ENCODE data around the gene LBX1.

LBX1 gene

DNA sequence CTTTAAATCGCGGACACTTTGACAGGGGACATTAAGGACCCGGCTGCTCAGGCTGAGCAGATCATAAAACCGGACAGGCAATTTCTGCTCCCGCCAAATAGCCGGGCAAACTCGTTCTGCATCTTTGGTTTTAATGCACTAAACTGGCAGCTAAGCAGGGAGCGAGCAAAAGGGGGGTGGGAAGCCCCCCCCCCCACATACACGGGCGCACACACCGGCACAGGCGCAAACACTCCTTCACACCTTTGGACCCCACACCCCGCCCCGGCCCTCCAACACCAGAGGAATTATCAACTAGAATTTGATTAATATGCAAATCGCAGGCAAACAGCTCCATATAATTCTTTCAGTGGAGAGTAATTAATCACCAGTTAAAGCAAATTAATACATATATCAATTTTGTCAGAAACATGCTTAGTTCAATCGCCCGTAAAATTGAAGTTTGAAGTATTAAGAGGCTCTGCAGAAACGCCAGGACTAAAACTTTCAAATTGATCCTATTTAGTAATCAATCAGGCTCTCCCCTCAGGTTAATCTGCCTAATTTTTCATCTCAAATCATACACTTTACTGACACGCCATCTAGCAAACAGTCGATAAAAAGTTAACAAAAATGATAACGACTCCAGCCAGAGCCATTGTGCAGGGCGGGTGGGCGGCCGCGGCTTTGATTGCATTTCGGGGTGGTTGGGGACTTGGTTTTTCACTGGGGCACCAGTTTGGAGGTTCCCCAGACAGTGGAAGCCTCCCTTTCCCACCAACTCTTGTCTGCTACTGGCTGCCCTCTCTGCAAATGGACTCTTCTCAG is 9.9 kb downstream of the LBX1 start:
- TF ChIP-seq CTCF (conservative IDR thresholded peaks at IDR 0.05; ENCODE audit: low read length) = no peak
- no peak for DNase-seq (ENCODE audit: low read depth)
- H3K4me3 ChIP-seq (ENCODE audit: low read length) = no peak overlapping the region

- no peak overlapping the region for H3K4me3 ChIP-seq (ENCODE audit: low read length)
- TF ChIP-seq CTCF (conservative IDR thresholded peaks at IDR 0.05; ENCODE audit: low read length) = no peak
- DNase-seq (ENCODE audit: low read depth) = no peak
Observed at GRCh38 chr10:101218351-101219138, 10.7 kb downstream of the LBX1 start.

GRCh38 chr10:101217450-101218281 is 11.6 kb downstream of the LBX1 start:
- peak; percentile 22 for DNase-seq (ENCODE audit: low read depth)
- no peak overlapping the region for H3K4me3 ChIP-seq (ENCODE audit: low read length)
- TF ChIP-seq CTCF (conservative IDR thresholded peaks at IDR 0.05; ENCODE audit: low read length) = peak; percentile 28

GRCh38 chr10:101217044-101217425 is 12.2 kb downstream of the LBX1 start:
- TF ChIP-seq CTCF (conservative IDR thresholded peaks at IDR 0.05; ENCODE audit: low read length) = no peak
- no peak overlapping the region for H3K4me3 ChIP-seq (ENCODE audit: low read length)
- no peak for DNase-seq (ENCODE audit: low read depth)

DNA sequence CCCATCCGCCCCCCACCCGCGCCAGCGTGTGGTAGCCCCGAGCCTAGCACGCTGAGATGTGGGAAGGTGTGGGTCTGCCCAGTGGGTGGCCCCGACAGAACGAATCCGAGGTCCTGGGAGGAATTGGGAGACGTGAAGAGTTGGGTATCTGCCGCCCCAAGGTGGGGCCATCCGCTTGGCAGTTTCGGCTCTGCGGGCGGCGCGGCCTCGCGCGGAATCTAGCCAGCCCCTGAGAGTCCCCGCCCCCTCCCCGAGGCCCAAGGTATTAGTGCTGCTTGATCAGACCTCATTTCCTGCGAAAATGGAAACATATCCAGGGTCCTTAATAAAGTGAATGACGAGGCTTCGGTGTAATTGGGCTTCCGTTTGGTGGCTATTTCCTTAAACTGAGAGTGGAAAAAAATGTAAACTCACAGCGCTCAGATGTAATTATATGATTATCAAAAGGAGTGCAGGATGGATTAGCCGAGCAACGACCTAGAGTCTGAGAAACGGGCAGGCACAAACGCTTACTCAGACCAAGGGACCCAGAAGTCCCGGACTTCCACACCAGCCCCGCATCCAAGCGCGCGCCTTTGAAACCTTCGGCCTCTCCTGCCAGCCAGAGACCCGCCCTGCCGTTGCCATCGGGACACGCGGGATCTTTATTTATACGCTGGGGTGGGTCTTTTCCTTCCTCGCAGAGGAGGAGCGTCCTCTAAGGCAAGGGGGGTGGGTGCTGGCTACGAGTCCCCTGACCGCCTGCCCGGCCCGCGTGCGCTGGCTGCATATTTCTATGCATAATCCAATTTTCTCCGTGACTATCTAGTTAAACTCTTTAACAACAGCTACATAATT is 12.8 kb downstream of the LBX1 start:
- no peak for DNase-seq (ENCODE audit: low read depth)
- no peak for TF ChIP-seq CTCF (conservative IDR thresholded peaks at IDR 0.05; ENCODE audit: low read length)
- H3K4me3 ChIP-seq (ENCODE audit: low read length) = no peak overlapping the region

DNA sequence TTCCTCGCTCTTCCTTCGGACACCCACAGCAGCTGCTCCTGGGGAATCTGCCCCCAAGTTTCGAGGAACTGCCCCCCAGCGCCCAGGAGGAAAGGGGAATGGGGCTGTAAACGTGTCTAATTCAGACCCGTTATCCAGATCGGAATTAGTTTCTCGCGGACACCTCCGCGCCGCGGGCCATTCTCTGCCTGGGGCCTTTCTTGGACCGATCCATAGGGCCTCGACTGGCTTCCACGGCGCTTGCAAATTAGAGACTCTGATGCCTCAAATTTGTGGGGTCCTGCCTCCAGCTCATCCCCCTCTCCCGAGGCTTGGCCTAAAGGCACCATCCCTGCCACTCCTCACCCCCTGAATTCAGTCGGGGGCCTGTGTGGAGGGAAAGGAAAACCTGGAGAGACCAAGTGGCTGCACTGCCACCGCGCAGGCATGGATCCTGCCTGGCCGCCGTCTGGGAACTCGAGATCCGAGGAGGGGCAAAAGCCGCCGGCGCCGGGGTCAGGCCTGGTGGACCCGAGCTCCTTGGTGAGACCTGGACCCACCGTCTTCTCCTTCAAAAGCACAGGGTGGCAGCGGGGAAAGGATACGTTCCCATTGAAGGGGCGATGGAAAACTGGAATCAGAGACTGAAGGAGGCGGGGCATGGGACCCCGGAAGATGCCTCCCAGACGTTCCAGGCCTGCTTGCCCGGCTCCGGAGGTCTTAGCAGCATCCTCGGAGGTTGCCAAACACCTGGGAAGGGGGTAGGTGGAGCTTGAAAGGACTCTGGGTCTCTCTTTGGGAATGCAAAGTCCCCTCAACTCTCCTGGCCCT is 13.7 kb downstream of the LBX1 start:
- DNase-seq (ENCODE audit: low read depth) = no peak
- no peak overlapping the region for H3K4me3 ChIP-seq (ENCODE audit: low read length)
- TF ChIP-seq CTCF (conservative IDR thresholded peaks at IDR 0.05; ENCODE audit: low read length) = no peak

Data from AG10803 (cell line).